CD4-positive, alpha-beta T cell treated with Interleukin-15 for 1 hour (primary cell): Measurements from ENCODE around the gene ARHGAP6.

Experiments
- DNase-seq: peaks from one replicate; pipeline ENCODE4 v3.0.0-alpha.2; 2020

Gene ARHGAP6

GRCh38 chrX:11665168-11666111 is at the start of gene ARHGAP6:
TSS of gene ARHGAP6 (minus strand) at chrX:11665920. CDS start at chrX:11664828, 1,092 bp downstream.
- no peak for DNase-seq

GRCh38 chrX:11704725-11705495 is 39.2 kb upstream of the ARHGAP6 start:
- no peak for DNase-seq

GRCh38 chrX:11703855-11704254 is 38.1 kb upstream of the ARHGAP6 start:
- DNase-seq: no peak

- no peak for DNase-seq
Observed at GRCh38 chrX:11702965-11703631, 37.4 kb upstream of the ARHGAP6 start.

- no peak for DNase-seq
Observed at GRCh38 chrX:11702420-11702819, 36.7 kb upstream of the ARHGAP6 start.

- no peak for DNase-seq
Observed at GRCh38 chrX:11698702-11699101, 33.0 kb upstream of the ARHGAP6 start.

- no peak for DNase-seq
Observed at GRCh38 chrX:11688201-11688600, 22.5 kb upstream of the ARHGAP6 start.

GRCh38 chrX:11687157-11687556 is 21.4 kb upstream of the ARHGAP6 start:
- no peak for DNase-seq

- no peak for DNase-seq
Observed at GRCh38 chrX:11683057-11683456, 17.3 kb upstream of the ARHGAP6 start.

GRCh38 chrX:11678158-11678557 is 12.4 kb upstream of the ARHGAP6 start:
- no peak for DNase-seq

GRCh38 chrX:11672213-11672612 is 6.5 kb upstream of the ARHGAP6 start:
- no peak for DNase-seq

GRCh38 chrX:11670316-11670715 is 4.6 kb upstream of the ARHGAP6 start:
- DNase-seq: no peak

- no peak for DNase-seq
Observed at GRCh38 chrX:11666952-11667685, 1.4 kb upstream of the ARHGAP6 start.

GRCh38 chrX:11666164-11666563 is 444 bp upstream of the ARHGAP6 start:
- no peak for DNase-seq

- DNase-seq: no peak
Observed at GRCh38 chrX:11664211-11665167, 1.2 kb downstream of the ARHGAP6 start.

GRCh38 chrX:11663875-11664210 is 1.9 kb downstream of the ARHGAP6 start:
- no peak for DNase-seq

GRCh38 chrX:11655282-11656015 is 10.3 kb downstream of the ARHGAP6 start:
- no peak for DNase-seq

GRCh38 chrX:11648705-11649519 is 16.8 kb downstream of the ARHGAP6 start:
- no peak for DNase-seq

GRCh38 chrX:11647138-11647537 is 18.6 kb downstream of the ARHGAP6 start:
- DNase-seq: no peak
